ENCODE results near the gene DAB2.
"Not testable (repeated sequence)": the region's sequence is repeated elsewhere in the genome, so short reads cannot be mapped to it uniquely, and the experiment has no call there.

The DAB2 gene

GRCh38 chr5:39341896-39342295 is 82.9 kb downstream of the DAB2 start:
- Histone ChIP-seq H3K27ac (ENCODE audit: low read depth, low read length) (no peak overlapping the region), H3K9me3 (ENCODE audit: control insufficient read depth, insufficient read depth, low read length) (no peaks in the 10 kb centered on the region), H4K20me1 (ENCODE audit: control insufficient read depth, insufficient read depth, low read depth, low read length) (no peaks in the 10 kb centered on the region), H3F3A (ENCODE audit: control insufficient read depth, insufficient read depth) (no peaks in the 10 kb centered on the region), H3K4me3 (ENCODE audit: low read length) (no peak overlapping the region), H3K9me2 (replicated peaks; ENCODE audit: control insufficient read depth, low read length) (no peaks in the 10 kb centered on the region), H3K4me1 (ENCODE audit: control insufficient read depth, low read length) (no peaks in the 10 kb centered on the region), H3K4me2 (ENCODE audit: low read length) (no peak overlapping the region), H3K79me2 (ENCODE audit: control insufficient read depth, low read length) (no peaks in the 10 kb centered on the region), H3K27me3 (ENCODE audit: control insufficient read depth, low read length) (no peaks in the 10 kb centered on the region), H3K36me3 (ENCODE audit: control insufficient read depth, low read length) (no peaks in the 10 kb centered on the region)
- TF ChIP-seq EZH2phosphoT487 (IDR thresholded peaks at IDR 0.05; ENCODE audit: borderline replicate concordance, low read length) (no peak), CTCF (IDR thresholded peaks at IDR 0.05; ENCODE audit: low read depth, low read length, poor library complexity, severe bottlenecking) (no peak)

- Histone ChIP-seq H3K27me3 (ENCODE audit: control insufficient read depth, low read length) (no peaks in the 10 kb centered on the region), H3F3A (ENCODE audit: control insufficient read depth, insufficient read depth) (no peaks in the 10 kb centered on the region), H3K27ac (ENCODE audit: low read depth, low read length) (no peak overlapping the region), H3K9me2 (replicated peaks; ENCODE audit: control insufficient read depth, low read length) (no peaks in the 10 kb centered on the region), H3K4me3 (ENCODE audit: low read length) (no peak overlapping the region), H3K36me3 (ENCODE audit: control insufficient read depth, low read length) (no peaks in the 10 kb centered on the region), H3K4me2 (ENCODE audit: low read length) (no peak overlapping the region), H3K4me1 (ENCODE audit: control insufficient read depth, low read length) (no peaks in the 10 kb centered on the region), H3K79me2 (ENCODE audit: control insufficient read depth, low read length) (no peaks in the 10 kb centered on the region), H4K20me1 (ENCODE audit: control insufficient read depth, insufficient read depth, low read depth, low read length) (no peaks in the 10 kb centered on the region), H3K9me3 (ENCODE audit: control insufficient read depth, insufficient read depth, low read length) (no peaks in the 10 kb centered on the region)
- TF ChIP-seq EZH2phosphoT487 (IDR thresholded peaks at IDR 0.05; ENCODE audit: borderline replicate concordance, low read length) (no peak), CTCF (IDR thresholded peaks at IDR 0.05; ENCODE audit: low read depth, low read length, poor library complexity, severe bottlenecking) (no peak)
Measured at GRCh38 chr5:39340506-39340905, 84.3 kb downstream of the DAB2 start.

- TF ChIP-seq CTCF (IDR thresholded peaks at IDR 0.05; ENCODE audit: low read depth, low read length, poor library complexity, severe bottlenecking) (no peak), EZH2phosphoT487 (IDR thresholded peaks at IDR 0.05; ENCODE audit: borderline replicate concordance, low read length) (no peak)
Measured at GRCh38 chr5:39337252-39337915, 87.4 kb downstream of the DAB2 start.

GRCh38 chr5:39334296-39334695 is 90.5 kb downstream of the DAB2 start:
- H3K4me2 ChIP-seq (ENCODE audit: low read length); H3K4me3 ChIP-seq (ENCODE audit: low read length); H3K27ac ChIP-seq (ENCODE audit: low read depth, low read length); H3K36me3 ChIP-seq (ENCODE audit: control insufficient read depth, low read length); H3K9me3 ChIP-seq (ENCODE audit: control insufficient read depth, insufficient read depth, low read length); H3K79me2 ChIP-seq (ENCODE audit: control insufficient read depth, low read length); H3K4me1 ChIP-seq (ENCODE audit: control insufficient read depth, low read length); H3F3A ChIP-seq (ENCODE audit: control insufficient read depth, insufficient read depth); H3K27me3 ChIP-seq (ENCODE audit: control insufficient read depth, low read length); H4K20me1 ChIP-seq (ENCODE audit: control insufficient read depth, insufficient read depth, low read depth, low read length); H3K9me2 ChIP-seq (replicated peaks; ENCODE audit: control insufficient read depth, low read length): not testable (repeated sequence)

More at GRCh38 chr5:39337252-39337915, 87.4 kb downstream of the DAB2 start:
- H3K9me2 ChIP-seq (replicated peaks; ENCODE audit: control insufficient read depth, low read length), result no peaks in the 10 kb centered on the region
- no peaks in the 10 kb centered on the region for H3K79me2 ChIP-seq (ENCODE audit: control insufficient read depth, low read length)
- no peaks in the 10 kb centered on the region for H3K4me1 ChIP-seq (ENCODE audit: control insufficient read depth, low read length)
- no peaks in the 10 kb centered on the region for H4K20me1 ChIP-seq (ENCODE audit: control insufficient read depth, insufficient read depth, low read depth, low read length)
- no peaks in the 10 kb centered on the region for H3K9me3 ChIP-seq (ENCODE audit: control insufficient read depth, insufficient read depth, low read length)
- H3F3A ChIP-seq (ENCODE audit: control insufficient read depth, insufficient read depth), result no peaks in the 10 kb centered on the region
- H3K36me3 ChIP-seq (ENCODE audit: control insufficient read depth, low read length), result no peaks in the 10 kb centered on the region
- H3K4me3 ChIP-seq (ENCODE audit: low read length), result no peak overlapping the region
- no peak overlapping the region for H3K27ac ChIP-seq (ENCODE audit: low read depth, low read length)
- H3K27me3 ChIP-seq (ENCODE audit: control insufficient read depth, low read length), result no peaks in the 10 kb centered on the region
- H3K4me2 ChIP-seq (ENCODE audit: low read length), result no peak overlapping the region
